OCI-LY7 (cell line): Measurements from ENCODE around the gene GGA3. TPM values are rescaled to one million over a fixed set of nuclear protein-coding genes. Genes with fewer than 3 reads are reported as not detected.

ENCODE experiments used
- BruUV-seq: library from RNA; stranded (reverse); fragments of 400-500 nt; replicated peaks from 2 replicates; lab custom pipeline; 2021; lab: Mats Ljungman, UMichigan
- CTCF ChIA-PET: fragments of 300-600 bp; sonication (Branson Sonifier 250); formaldehyde crosslinking; loops from one replicate; lab custom pipeline; 2022; ENCODE audit warnings: antibody characterized with exemption; ENCODE audit not compliant: unreplicated experiment; lab: Charles Lee
- POLR2A ChIA-PET: fragments of 300-600 bp; sonication (Branson Sonifier 250); formaldehyde crosslinking; loops from one replicate; lab custom pipeline; 2022; ENCODE audit warnings: antibody characterized with exemption; lab: Charles Lee
- DNase-seq: peaks from one replicate; pipeline ENCODE4 v3.0.0-alpha.2; 2015; ENCODE audit warnings: low spot score
- H2AFZ ChIP-seq: fragments of 200-600 bp; sonication (generic), shearing (Covaris generic); 2 replicates; pipeline ENCODE4 v1.6.1; 2014; ENCODE audit warnings: mild to moderate bottlenecking, antibody characterized with exemption, low read length, moderate library complexity
- H3K27ac ChIP-seq: fragments of 200-600 bp; sonication (generic); 2 replicates; pipeline ENCODE4 v1.5.1; 2014; ENCODE audit warnings: mixed run types, low read depth, mild to moderate bottlenecking, moderate library complexity, low read length, inconsistent platforms; ENCODE audit not compliant: poor library complexity, severe bottlenecking
- H3K36me3 ChIP-seq: fragments of 200-600 bp; sonication (generic); 2 replicates; pipeline ENCODE4 v1.6.1; 2014; ENCODE audit warnings: mild to moderate bottlenecking, antibody characterized with exemption, low read length, moderate library complexity, mixed read lengths; ENCODE audit not compliant: insufficient read depth
- H3K4me1 ChIP-seq: fragments of 200-600 bp; sonication (generic); 2 replicates; pipeline ENCODE4 v1.5.1; 2014; ENCODE audit warnings: mild to moderate bottlenecking, low read length; ENCODE audit not compliant: insufficient read depth, poor library complexity, severe bottlenecking
- H3K4me2 ChIP-seq: fragments of 200-600 bp; sonication (generic); 2 replicates; pipeline ENCODE4 v1.6.1; 2014; ENCODE audit warnings: mild to moderate bottlenecking, low read length
- H3K4me3 ChIP-seq: fragments of 200-600 bp; sonication (generic); 2 replicates; pipeline ENCODE4 v1.5.1; 2014; ENCODE audit warnings: mild to moderate bottlenecking, low read depth, low read length; ENCODE audit not compliant: poor library complexity, severe bottlenecking
- H3K79me2 ChIP-seq: fragments of 200-600 bp; sonication (generic); 2 replicates; pipeline ENCODE4 v1.6.1; 2016; ENCODE audit warnings: low read depth, mild to moderate bottlenecking, low read length, moderate library complexity, mixed read lengths; ENCODE audit not compliant: insufficient read depth
- H3K9me2 ChIP-seq: fragments of 200-600 bp; sonication (generic); 2 replicates; pipeline ENCODE4 v1.6.1; 2016; ENCODE audit warnings: mild to moderate bottlenecking, low read length, mixed read lengths; ENCODE audit not compliant: insufficient read depth
- H3K9me3 ChIP-seq: fragments of 200-600 bp; sonication (generic); 2 replicates; pipeline ENCODE4 v1.6.1; 2014; ENCODE audit warnings: mild to moderate bottlenecking, mixed run types, low read length, mixed read lengths
- H4K20me1 ChIP-seq: fragments of 200-600 bp; sonication (generic); 2 replicates; pipeline ENCODE4 v1.6.1; 2014; ENCODE audit warnings: mild to moderate bottlenecking, antibody characterized with exemption, low read length, moderate library complexity, mixed read lengths; ENCODE audit not compliant: insufficient read depth
- CTCF ChIP-seq: fragments of 200-600 bp; sonication (generic); conservative IDR thresholded peaks from 2 replicates; pipeline ENCODE4 v1.5.1; 2014; ENCODE audit warnings: mild to moderate bottlenecking, antibody characterized with exemption, low read length, moderate library complexity, mixed read lengths
- EZH2phosphoT487 ChIP-seq: fragments of 200-600 bp; sonication (generic); IDR thresholded peaks from 2 replicates; pipeline ENCODE4 v1.6.1; 2018; ENCODE audit warnings: low read depth, borderline replicate concordance, mild to moderate bottlenecking, mixed run types, antibody characterized with exemption, low read length, moderate library complexity, mixed read lengths
- intact Hi-C: fragments of 100-400 bp; cut with micrococcal nuclease; formaldehyde crosslinking; loops from one replicate; pipeline ENCODE4 v1.10.0; 2022; ENCODE audit not compliant: unreplicated experiment
- total RNA-seq, 2 experiments: library from RNA; depleted of rRNA in 1 of 2; stranded (reverse); fragments of >200 nt in 1 of 2; shearing (Covaris generic) in 1 of 2; gene quantifications; 2 replicates each; pipeline ENCODE4 v1.2.3, GENCODE V29; 2014 to 2022

The GGA3 gene
- total RNA-seq, 2 experiments from 2014 or later = 77.6 to 106 TPM

GRCh38 chr17:75240394-75241142, 20.8 kb downstream of the GGA3 start:
- no peak overlapping the region for H3K27ac ChIP-seq
- CTCF ChIA-PET = interaction anchor here (0.6 to 1.7 kb wide), 9 partner anchors 9 to 279 kb away, joined by 3 to 8 read pairs (median 4); partner anchors contain the start of genes MIF4GD and SLC25A19
- no peaks in the 10 kb centered on the region for H3K79me2 ChIP-seq
- POLR2A ChIA-PET = interaction anchor here (0.6 to 1.2 kb wide), 3 partner anchors 12 to 172 kb away, joined by 3 to 11 read pairs (median 3); no protein-coding TSS in a partner anchor
- no peaks in the 10 kb centered on the region for H3K9me2 ChIP-seq
- no peaks in the 10 kb centered on the region for H3K9me3 ChIP-seq
- H2AFZ ChIP-seq = no peak overlapping the region
- H3K36me3 ChIP-seq = peaks cover 96% of the 10 kb centered on the region
- no TSS peak for BruUV-seq
- peak; percentile 100 for TF ChIP-seq CTCF
- no peak for TF ChIP-seq EZH2phosphoT487
- intact Hi-C loops = loop anchor here (1.0 to 5.0 kb wide), 3 partner anchors 31 to 172 kb away; partner anchors contain the start of genes MIF4GD and NUP85
- DNase-seq = peak; percentile 72
- H4K20me1 ChIP-seq = no peaks in the 10 kb centered on the region
- H3K4me2 ChIP-seq = no peak overlapping the region
- H3K4me1 ChIP-seq = peaks cover 46% of the 10 kb centered on the region
- no peak overlapping the region for H3K4me3 ChIP-seq

DNA sequence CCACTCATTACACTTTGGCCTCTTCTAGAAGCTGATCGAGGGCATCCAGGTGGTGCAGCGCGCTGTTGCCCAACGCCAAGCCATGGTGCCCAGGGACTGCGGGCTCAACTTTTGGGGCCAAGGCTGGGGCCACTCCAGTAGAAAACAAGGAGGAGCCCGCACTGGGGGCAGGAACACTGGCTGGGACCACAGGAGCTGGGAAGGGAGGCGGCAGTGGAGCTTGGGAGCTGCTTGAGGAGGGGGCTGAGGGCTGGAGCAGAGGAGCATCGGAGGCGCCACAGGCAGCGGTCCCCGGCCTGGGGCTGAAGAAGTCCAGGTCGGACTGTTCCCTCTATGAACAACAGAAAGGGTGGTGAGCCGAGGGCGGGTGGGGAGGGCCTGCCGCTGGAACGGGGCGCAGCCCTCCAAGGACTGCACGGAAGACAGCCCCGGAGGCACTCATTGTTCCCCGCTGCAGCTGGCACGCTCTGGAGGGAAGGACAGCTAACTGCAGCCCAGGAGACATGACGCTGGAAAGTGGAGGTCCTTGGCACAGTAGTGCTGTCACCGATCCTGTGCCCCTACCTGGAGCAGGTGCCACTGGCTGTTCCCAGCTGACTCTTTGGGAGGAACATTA, 21.5 kb downstream of the GGA3 start:
- H3K4me3 ChIP-seq = no peak overlapping the region
- H2AFZ ChIP-seq = no peak overlapping the region
- H3K79me2 ChIP-seq = no peaks in the 10 kb centered on the region
- H3K4me2 ChIP-seq = no peak overlapping the region
- ChIA-PET POLR2A (interaction anchor here (0.6 to 1.2 kb wide), 4 partner anchors 11 to 172 kb away, joined by 3 to 11 read pairs (median 3); no protein-coding TSS in a partner anchor), CTCF (interaction anchor here (0.6 to 1.7 kb wide), 13 partner anchors 9 to 279 kb away, joined by 3 to 8 read pairs (median 4); partner anchors contain the start of genes MIF4GD and SLC25A19)
- H3K27ac ChIP-seq = no peak overlapping the region
- H3K9me3 ChIP-seq = no peaks in the 10 kb centered on the region
- intact Hi-C loops = loop anchor here (1.0 to 5.0 kb wide), 3 partner anchors 31 to 172 kb away; partner anchors contain the start of genes MIF4GD and NUP85
- no peaks in the 10 kb centered on the region for H4K20me1 ChIP-seq
- TF ChIP-seq CTCF = no peak
- TF ChIP-seq EZH2phosphoT487 = no peak
- peaks cover 96% of the 10 kb centered on the region for H3K36me3 ChIP-seq
- no peaks in the 10 kb centered on the region for H3K9me2 ChIP-seq
- DNase-seq = no peak
- H3K4me1 ChIP-seq = peaks cover 39% of the 10 kb centered on the region
- no TSS peak for BruUV-seq
